ENCODE results near the gene FABP3. TPM values are rescaled to one million over a fixed set of nuclear protein-coding genes. Genes with fewer than 3 reads are reported as not detected.

FABP3 gene
- polyA plus RNA-seq, 1 experiment = 14.5 TPM

- no peak overlapping the region for H3K4me3 ChIP-seq (ENCODE audit: low read depth, low read length)
- no peak for TF ChIP-seq CTCF (IDR thresholded peaks at IDR 0.05; ENCODE audit: low read depth, low read length)
- H3K9me3 ChIP-seq (ENCODE audit: control insufficient read depth, insufficient read depth, low read length) = no peaks in the 10 kb centered on the region
- CTCF ChIA-PET = interaction anchor here (0.8 to 1.2 kb wide), 3 partner anchors 51 to 188 kb away, joined by 3 to 5 read pairs (median 3); no protein-coding TSS in a partner anchor
- no peak overlapping the region for H3K27ac ChIP-seq (ENCODE audit: low read depth, low read length)
- no peaks in the 10 kb centered on the region for H3K27me3 ChIP-seq (ENCODE audit: control insufficient read depth, insufficient read depth, low read length)
- DNase-seq (ENCODE audit: low read depth, low spot score) = no peak
- POLR2A ChIA-PET = no interaction called here
These were observed 1.5 kb downstream of the FABP3 start for GRCh38 chr1:31371121-31371959.

- CTCF ChIA-PET = interaction anchor here (0.6 to 1.3 kb wide), 2 partner anchors 24 to 90 kb away, joined by 3 read pairs; no protein-coding TSS in a partner anchor
- Histone ChIP-seq H3K27ac (ENCODE audit: low read depth, low read length) (no peak overlapping the region), H3K9me3 (ENCODE audit: control insufficient read depth, insufficient read depth, low read length) (no peaks in the 10 kb centered on the region), H3K27me3 (ENCODE audit: control insufficient read depth, insufficient read depth, low read length) (no peaks in the 10 kb centered on the region), H3K4me3 (ENCODE audit: low read depth, low read length) (no peak overlapping the region)
- no peak for TF ChIP-seq CTCF (IDR thresholded peaks at IDR 0.05; ENCODE audit: low read depth, low read length)
- DNase-seq (ENCODE audit: low read depth, low spot score) = no peak
- POLR2A ChIA-PET = no interaction called here
These were observed 2.3 kb downstream of the FABP3 start for GRCh38 chr1:31370565-31370964.

- DNase-seq (ENCODE audit: low read depth, low spot score) = no peak
- H3K27ac ChIP-seq (ENCODE audit: low read depth, low read length) = no peak overlapping the region
- H3K4me3 ChIP-seq (ENCODE audit: low read depth, low read length) = no peak overlapping the region
- ChIA-PET CTCF (interaction anchor here (0.6 to 1.3 kb wide), 3 partner anchors 9 to 90 kb away, joined by 3 read pairs; no protein-coding TSS in a partner anchor), POLR2A (no interaction called here)
- no peaks in the 10 kb centered on the region for H3K9me3 ChIP-seq (ENCODE audit: control insufficient read depth, insufficient read depth, low read length)
- no peak for TF ChIP-seq CTCF (IDR thresholded peaks at IDR 0.05; ENCODE audit: low read depth, low read length)
- H3K27me3 ChIP-seq (ENCODE audit: control insufficient read depth, insufficient read depth, low read length) = no peaks in the 10 kb centered on the region
These were observed 2.9 kb downstream of the FABP3 start for GRCh38 chr1:31370021-31370420.

- POLR2A ChIA-PET = no interaction called here
- Histone ChIP-seq H3K9me3 (ENCODE audit: control insufficient read depth, insufficient read depth, low read length) (no peaks in the 10 kb centered on the region), H3K27ac (ENCODE audit: low read depth, low read length) (no peak overlapping the region), H3K27me3 (ENCODE audit: control insufficient read depth, insufficient read depth, low read length) (no peaks in the 10 kb centered on the region), H3K4me3 (ENCODE audit: low read depth, low read length) (no peak overlapping the region)
- TF ChIP-seq CTCF (IDR thresholded peaks at IDR 0.05; ENCODE audit: low read depth, low read length) = no peak
- CTCF ChIA-PET = no interaction called here
- no peak for DNase-seq (ENCODE audit: low read depth, low spot score)
These were observed 4.2 kb downstream of the FABP3 start for GRCh38 chr1:31368611-31369107.

- no peaks in the 10 kb centered on the region for H3K9me3 ChIP-seq (ENCODE audit: control insufficient read depth, insufficient read depth, low read length)
- no peak overlapping the region for H3K27ac ChIP-seq (ENCODE audit: low read depth, low read length)
- no peak for TF ChIP-seq CTCF (IDR thresholded peaks at IDR 0.05; ENCODE audit: low read depth, low read length)
- no peak for DNase-seq (ENCODE audit: low read depth, low spot score)
- no peaks in the 10 kb centered on the region for H3K27me3 ChIP-seq (ENCODE audit: control insufficient read depth, insufficient read depth, low read length)
- H3K4me3 ChIP-seq (ENCODE audit: low read depth, low read length) = no peak overlapping the region
- CTCF ChIA-PET = interaction anchor here (1.0 kb wide), 1 partner anchor 182 kb away, joined by 3 read pairs; no protein-coding TSS in a partner anchor
- POLR2A ChIA-PET = no interaction called here
These were observed 6.1 kb downstream of the FABP3 start for GRCh38 chr1:31366796-31367195.
